Endothelial cell of umbilical vein (primary cell): ENCODE results near the gene MTCL1. TPM values are rescaled to one million over a fixed set of nuclear protein-coding genes. Genes with fewer than 3 reads are reported as not detected.

Experiments used
- BruUV-seq: library from RNA; stranded (reverse); fragments of 400-500 nt; replicated peaks from 2 replicates; lab custom pipeline; 2021; lab: Mats Ljungman, UMichigan
- CTCF ChIA-PET: fragments of 300-600, 350-600 bp; sonication (Branson Sonifier 250); formaldehyde crosslinking; loops from one replicate; lab custom pipeline; 2021; ENCODE audit warnings: antibody characterized with exemption, inconsistent platforms; lab: Charles Lee
- POLR2A ChIA-PET: fragments of 300-600, 350-600 bp; sonication (Branson Sonifier 250); formaldehyde crosslinking; loops from one replicate; lab custom pipeline; 2021; ENCODE audit warnings: antibody characterized with exemption, inconsistent platforms; lab: Charles Lee
- DNase-seq: peaks from one replicate; pipeline ENCODE4 v3.0.0-alpha.2; 2011; ENCODE audit warnings: low read depth, low spot score
- FAIRE-seq: peaks from 2 replicates; lab custom pipeline; 2011; peaks lifted over from hg19 to GRCh38; lab: Jason Lieb, UNC
- H2AFZ ChIP-seq: 2 replicates; pipeline ENCODE4 v1.6.0; 2012; ENCODE audit warnings: low read depth, low read length, control low read depth, inconsistent platforms
- H3K27ac ChIP-seq: 2 replicates; pipeline ENCODE4 v1.5.1; 2011; ENCODE audit warnings: low read depth, mild to moderate bottlenecking, control low read depth, low read length, moderate library complexity; ENCODE audit not compliant: insufficient read depth
- H3K27me3 ChIP-seq, 2 experiments: 2 replicates each; pipeline versions ENCODE4 v1.6.0 to v1.6.1; 2011; ENCODE audit warnings: low read length in 2 of 2, mixed read lengths in 1 of 2; ENCODE audit not compliant: control insufficient read depth in 2 of 2, insufficient read depth in 2 of 2
- H3K36me3 ChIP-seq, 2 experiments: 2 replicates in 1 of 2; 3 replicates in 1 of 2; pipeline ENCODE4 v1.5.1; 2011; ENCODE audit warnings: low read length in 2 of 2, mild to moderate bottlenecking in 1 of 2, moderate library complexity in 1 of 2; ENCODE audit not compliant: control insufficient read depth in 2 of 2, insufficient read depth in 2 of 2; ENCODE audit errors: extremely low read depth in 1 of 2
- H3K4me1 ChIP-seq: 3 replicates; pipeline ENCODE4 v1.5.1; 2011; ENCODE audit warnings: mild to moderate bottlenecking, low read length; ENCODE audit not compliant: control insufficient read depth, insufficient read depth; ENCODE audit errors: extremely low read depth
- H3K4me2 ChIP-seq: 2 replicates; pipeline ENCODE4 v1.6.1; 2011; ENCODE audit warnings: low read length, control low read depth, mixed read lengths; ENCODE audit not compliant: insufficient read depth
- H3K4me3 ChIP-seq, 3 experiments: fragments of 200-600 bp in 1 of 3; sonication (generic), shearing (Covaris generic) in 1 of 3; replicated peaks in 1 of 3; 2 replicates each; pipeline ENCODE4 v1.5.1; 2011 to 2016; ENCODE audit warnings: control low read depth in 3 of 3, low read length in 3 of 3, mild to moderate bottlenecking in 2 of 3, inconsistent platforms in 1 of 3, low read depth in 1 of 3, moderate library complexity in 1 of 3; ENCODE audit not compliant: insufficient read depth in 1 of 3
- H3K79me2 ChIP-seq: 2 replicates; pipeline ENCODE4 v1.6.0; 2012; ENCODE audit warnings: low read length, inconsistent platforms; ENCODE audit not compliant: control insufficient read depth, insufficient read depth
- H3K9ac ChIP-seq: replicated peaks from 2 replicates; pipeline ENCODE3; 2011; ENCODE audit warnings: low read length, control low read depth; ENCODE audit not compliant: insufficient read depth; ENCODE audit errors: extremely low read depth
- H3K9me1 ChIP-seq: replicated peaks from 3 replicates; pipeline ENCODE4 v1.6.0; 2011; ENCODE audit warnings: mild to moderate bottlenecking, low read length; ENCODE audit not compliant: control insufficient read depth, insufficient read depth; ENCODE audit errors: extremely low read depth
- H3K9me3 ChIP-seq: replicated peaks from 2 replicates; pipeline ENCODE4 v1.5.1; 2012; ENCODE audit warnings: low read length, inconsistent platforms; ENCODE audit not compliant: control insufficient read depth, insufficient read depth
- H4K20me1 ChIP-seq: replicated peaks from 2 replicates; pipeline ENCODE3; 2011; ENCODE audit warnings: mild to moderate bottlenecking, low read length; ENCODE audit not compliant: control insufficient read depth, insufficient read depth; ENCODE audit errors: extremely low read depth
- EZH2 ChIP-seq: IDR thresholded peaks from 2 replicates; pipeline ENCODE4 v1.6.1; 2012; ENCODE audit warnings: borderline replicate concordance, low read depth, mild to moderate bottlenecking, moderate library complexity, low read length, inconsistent platforms; ENCODE audit not compliant: severe bottlenecking
- FOS ChIP-seq: IDR thresholded peaks from 2 replicates; pipeline ENCODE4 v1.6.1; 2011; ENCODE audit warnings: mild to moderate bottlenecking, low read length, moderate library complexity, borderline replicate concordance; ENCODE audit not compliant: insufficient read depth
- GATA2 ChIP-seq: IDR thresholded peaks from 2 replicates; pipeline ENCODE4 v1.7.0; 2011; ENCODE audit warnings: low read depth, mild to moderate bottlenecking, moderate library complexity, mixed read lengths, low read length; ENCODE audit not compliant: insufficient read length, insufficient read depth
- MYC ChIP-seq: IDR thresholded peaks from one replicate; pipeline ENCODE4 v1.6.1; 2011; ENCODE audit warnings: mild to moderate bottlenecking, low read depth, low read length
- POLR2A ChIP-seq: IDR thresholded peaks from 2 replicates; pipeline ENCODE4 v1.6.1; 2012; ENCODE audit warnings: low read depth, mild to moderate bottlenecking, control low read depth, low read length
- POLR2AphosphoS5 ChIP-seq: IDR thresholded peaks from 2 replicates; pipeline ENCODE4 v1.6.1; 2012; ENCODE audit warnings: low read depth, mild to moderate bottlenecking, control low read depth, low read length, moderate library complexity; ENCODE audit not compliant: insufficient read depth
- dilution Hi-C: fragments of 300-500 bp; cut with MboI; formaldehyde crosslinking; loops from one replicate; pipeline ENCODE4 v1.15.0; 2019; ENCODE audit warnings: low sequenced_read_pairs; ENCODE audit not compliant: extremely low pct_ligation_motif_present
- intact Hi-C: fragments of 100-400 bp; cut with micrococcal nuclease; formaldehyde crosslinking; loops from one replicate; pipeline ENCODE4 v1.10.0; 2022
- polyA plus RNA-seq, 4 experiments: library from polyadenylated mRNA; depleted of rRNA in 3 of 4; stranded (reverse) in 3 of 4; unstranded in 1 of 4; fragments of >200 nt; gene quantifications; 2 replicates each; pipeline versions ENCODE4 v1.2.1 to v1.2.3, GENCODE V29; 2011 to 2012; ENCODE audit warnings: missing spikeins in 1 of 4
- total RNA-seq: library from RNA; stranded (reverse); gene quantifications from 2 replicates; pipeline ENCODE4 v1.2.3, GENCODE V29; 2021
- TF ChIP-seq, protein P1 (sequence below): IDR thresholded peaks from 2 replicates; pipeline ENCODE4 v1.6.1; 2011; ENCODE audit not compliant: insufficient read depth, insufficient read length
- TF ChIP-seq, protein P2 (sequence below), 2 donors: IDR thresholded peaks; 1 replicate in 1 of 2; 2 replicates in 1 of 2; pipeline ENCODE4 v1.5.1; 2011; ENCODE audit warnings: low read length in 2 of 2, mild to moderate bottlenecking in 2 of 2, moderate library complexity in 2 of 2, control low read depth in 1 of 2, inconsistent platforms in 1 of 2, low read depth in 1 of 2; ENCODE audit not compliant: insufficient read depth in 1 of 2; ENCODE audit errors: extremely low read depth in 1 of 2

Gene MTCL1
- total and polyA plus RNA-seq, 2 donors (not counting 3 experiments of a cell fraction or from before 2014, with no cell fraction given): 11.9 to 75.7 TPM

DNA sequence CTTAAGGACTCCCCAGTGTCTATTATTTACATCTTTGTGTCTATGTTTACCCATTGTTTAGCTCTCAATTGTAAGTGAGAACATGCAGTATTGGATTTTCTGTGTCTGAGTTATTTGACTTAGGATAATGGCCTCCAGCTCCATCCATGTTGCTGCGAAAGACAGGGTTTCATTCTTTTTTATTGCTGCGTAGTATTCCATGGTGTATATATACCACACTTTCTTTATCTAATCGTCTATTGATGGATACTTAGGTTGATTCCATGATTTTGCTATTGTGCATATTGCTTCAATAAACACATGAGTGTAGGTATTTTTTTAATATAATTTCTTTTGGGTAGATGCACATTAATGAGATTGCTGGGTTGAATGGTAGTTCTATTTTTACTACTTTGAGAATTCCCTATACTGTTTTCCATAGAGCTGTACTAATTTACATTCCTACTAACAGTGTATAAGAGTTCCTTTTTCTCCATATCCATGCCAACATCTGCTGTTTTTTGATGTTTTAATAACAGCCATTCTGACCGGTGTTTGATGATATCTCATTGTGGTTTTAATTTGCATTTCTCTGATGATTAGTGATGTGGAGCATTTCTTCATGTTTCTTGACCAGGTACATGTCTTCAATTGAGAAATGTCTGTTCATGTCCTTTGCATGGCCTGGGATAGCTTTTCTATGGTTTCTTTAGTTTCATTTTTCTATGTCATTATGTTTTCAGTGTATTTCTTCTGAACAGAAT is 21.8 kb downstream of the MTCL1 start:
- DNase-seq: peak; percentile 33
- Histone ChIP-seq H3K27me3 (no peaks in the 10 kb centered on the region), H3K4me2 (no peak overlapping the region), H3K9me3 (no peaks in the 10 kb centered on the region), H3K9ac (no peak overlapping the region), H4K20me1 (no peaks in the 10 kb centered on the region), H3K4me3 (no peak overlapping the region), H3K36me3 (no peaks in the 10 kb centered on the region), H3K79me2 (peaks cover 44% of the 10 kb centered on the region), H2AFZ (no peak overlapping the region), H3K27ac (no peak overlapping the region), H3K4me1 (peaks cover 25% of the 10 kb centered on the region), H3K9me1 (no peaks in the 10 kb centered on the region)
- POLR2A ChIA-PET: no interaction called here
- intact Hi-C loops (no loop called here), dilution Hi-C loops (no loop called here)
- no peak for FAIRE-seq
- TF ChIP-seq, protein P1, sequence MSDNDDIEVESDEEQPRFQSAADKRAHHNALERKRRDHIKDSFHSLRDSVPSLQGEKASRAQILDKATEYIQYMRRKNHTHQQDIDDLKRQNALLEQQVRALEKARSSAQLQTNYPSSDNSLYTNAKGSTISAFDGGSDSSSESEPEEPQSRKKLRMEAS: no peak
- TF ChIP-seq FOS: no peak
- no peak for TF ChIP-seq POLR2A
- TF ChIP-seq, protein P2, sequence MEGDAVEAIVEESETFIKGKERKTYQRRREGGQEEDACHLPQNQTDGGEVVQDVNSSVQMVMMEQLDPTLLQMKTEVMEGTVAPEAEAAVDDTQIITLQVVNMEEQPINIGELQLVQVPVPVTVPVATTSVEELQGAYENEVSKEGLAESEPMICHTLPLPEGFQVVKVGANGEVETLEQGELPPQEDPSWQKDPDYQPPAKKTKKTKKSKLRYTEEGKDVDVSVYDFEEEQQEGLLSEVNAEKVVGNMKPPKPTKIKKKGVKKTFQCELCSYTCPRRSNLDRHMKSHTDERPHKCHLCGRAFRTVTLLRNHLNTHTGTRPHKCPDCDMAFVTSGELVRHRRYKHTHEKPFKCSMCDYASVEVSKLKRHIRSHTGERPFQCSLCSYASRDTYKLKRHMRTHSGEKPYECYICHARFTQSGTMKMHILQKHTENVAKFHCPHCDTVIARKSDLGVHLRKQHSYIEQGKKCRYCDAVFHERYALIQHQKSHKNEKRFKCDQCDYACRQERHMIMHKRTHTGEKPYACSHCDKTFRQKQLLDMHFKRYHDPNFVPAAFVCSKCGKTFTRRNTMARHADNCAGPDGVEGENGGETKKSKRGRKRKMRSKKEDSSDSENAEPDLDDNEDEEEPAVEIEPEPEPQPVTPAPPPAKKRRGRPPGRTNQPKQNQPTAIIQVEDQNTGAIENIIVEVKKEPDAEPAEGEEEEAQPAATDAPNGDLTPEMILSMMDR (IDR thresholded peaks at IDR 0.05; ENCODE audit: extremely low read depth in 1 of 2, insufficient read depth in 1 of 2, low read depth in 1 of 2, low read length in 2 of 2): no peak
- TF ChIP-seq EZH2: no peak
- TF ChIP-seq MYC: no peak
- no peak for TF ChIP-seq GATA2
- TF ChIP-seq POLR2AphosphoS5: no peak
- no TSS peak for BruUV-seq
- CTCF ChIA-PET: interaction anchor here (0.7 to 3.1 kb wide), 7 partner anchors 14 to 35 kb away, joined by 3 to 21 read pairs (median 4); no protein-coding TSS in a partner anchor
